Mesenchymal stem cell (in vitro differentiated cells and primary cell): ENCODE measurements around the gene GXYLT1.
"Not testable (repeated sequence)": the region's sequence is repeated elsewhere in the genome, so short reads cannot be mapped to it uniquely, and the experiment has no call there.

Source experiments
- DNase-seq: peaks from one replicate; pipeline ENCODE4 v3.0.0-alpha.2; 2013
- H2AFZ ChIP-seq: one replicate; pipeline ENCODE4 v1.6.1; 2013; ENCODE audit warnings: low read depth, mild to moderate bottlenecking, control low read depth, inconsistent platforms, low read length, moderate library complexity
- H2AK5ac ChIP-seq: 2 replicates; pipeline ENCODE4 v1.6.1; 2013; ENCODE audit warnings: low read length, moderate library complexity, mild to moderate bottlenecking, inconsistent platforms; ENCODE audit not compliant: severe bottlenecking
- H2BK120ac ChIP-seq: one replicate; pipeline ENCODE4 v1.6.1; 2013; ENCODE audit warnings: low read depth, mild to moderate bottlenecking, inconsistent platforms, low read length, moderate library complexity
- H2BK12ac ChIP-seq, 2 experiments: one replicate each; pipeline ENCODE4 v1.6.1; 2013; ENCODE audit warnings: inconsistent platforms in 2 of 2, low read length in 2 of 2, mild to moderate bottlenecking in 2 of 2, moderate library complexity in 2 of 2, control low read depth in 1 of 2
- H2BK15ac ChIP-seq: one replicate; pipeline ENCODE4 v1.6.1; 2013; ENCODE audit warnings: mild to moderate bottlenecking, low read depth, inconsistent platforms; ENCODE audit not compliant: poor library complexity, severe bottlenecking
- H2BK5ac ChIP-seq: 2 replicates; pipeline ENCODE4 v1.6.1; 2013; ENCODE audit warnings: low read depth, mild to moderate bottlenecking, low read length, control low read depth, inconsistent platforms; ENCODE audit not compliant: poor library complexity, severe bottlenecking
- H3K14ac ChIP-seq, 2 experiments: one replicate each; pipeline ENCODE4 v1.6.1; 2013; ENCODE audit warnings: inconsistent platforms in 2 of 2, low read length in 2 of 2, control low read depth in 1 of 2, mild to moderate bottlenecking in 1 of 2, moderate library complexity in 1 of 2
- H3K18ac ChIP-seq, 2 experiments: one replicate each; pipeline ENCODE4 v1.6.1; 2013; ENCODE audit warnings: inconsistent platforms in 2 of 2, low read length in 2 of 2, control low read depth in 1 of 2, low read depth in 1 of 2, mild to moderate bottlenecking in 1 of 2
- H3K23ac ChIP-seq, 2 experiments: one replicate each; pipeline ENCODE4 v1.6.1; 2013; ENCODE audit warnings: inconsistent platforms in 2 of 2, low read length in 2 of 2, mild to moderate bottlenecking in 2 of 2, moderate library complexity in 2 of 2, control low read depth in 1 of 2
- H3K27ac ChIP-seq: 2 replicates; pipeline ENCODE4 v1.5.1; 2013; ENCODE audit warnings: mild to moderate bottlenecking, moderate library complexity, low read length, control low read depth, inconsistent platforms; ENCODE audit not compliant: poor library complexity, severe bottlenecking
- H3K27me3 ChIP-seq, 2 experiments: 2 replicates each; pipeline versions ENCODE4 v1.6.1 to v1.7.0; 2013; ENCODE audit warnings: low read length in 2 of 2, mild to moderate bottlenecking in 2 of 2, moderate library complexity in 2 of 2, control low read depth in 1 of 2, inconsistent platforms in 1 of 2; ENCODE audit not compliant: control insufficient read depth in 1 of 2, insufficient read depth in 1 of 2
- H3K36me3 ChIP-seq, 2 experiments: 2 replicates each; pipeline versions ENCODE4 v1.6.1 to v1.7.0; 2013; ENCODE audit warnings: low read length in 2 of 2, control low read depth in 1 of 2, inconsistent platforms in 1 of 2, low read depth in 1 of 2, mild to moderate bottlenecking in 1 of 2; ENCODE audit not compliant: insufficient read depth in 2 of 2, control insufficient read depth in 1 of 2
- H3K4ac ChIP-seq, 2 experiments: one replicate each; pipeline ENCODE4 v1.6.1; 2013; ENCODE audit warnings: inconsistent platforms in 2 of 2, low read length in 2 of 2, mild to moderate bottlenecking in 2 of 2, moderate library complexity in 2 of 2, control low read depth in 1 of 2, low read depth in 1 of 2
- H3K4me1 ChIP-seq: 2 replicates; pipeline ENCODE4 v1.6.1; 2013; ENCODE audit warnings: low read depth, low read length, control low read depth; ENCODE audit not compliant: control insufficient read depth, insufficient read depth
- H3K4me2 ChIP-seq: 2 replicates; pipeline ENCODE4 v1.6.1; 2013; ENCODE audit warnings: low read length, mild to moderate bottlenecking, inconsistent platforms; ENCODE audit not compliant: poor library complexity, severe bottlenecking
- H3K4me3 ChIP-seq, 2 experiments: 2 replicates each; pipeline versions ENCODE4 v1.5.1 to v1.7.0; 2013; ENCODE audit warnings: low read length in 2 of 2, mild to moderate bottlenecking in 2 of 2, control low read depth in 1 of 2, low read depth in 1 of 2; ENCODE audit not compliant: insufficient read depth in 1 of 2
- H3K79me1 ChIP-seq: replicated peaks from 2 replicates; pipeline ENCODE4 v1.6.1; 2013; ENCODE audit warnings: mild to moderate bottlenecking, control low read depth, low read length, inconsistent platforms; ENCODE audit not compliant: poor library complexity, severe bottlenecking
- H3K9ac ChIP-seq: 2 replicates; pipeline ENCODE4 v1.7.0; 2013; ENCODE audit warnings: mild to moderate bottlenecking, low read length, moderate library complexity
- H3K9me3 ChIP-seq: 2 replicates; pipeline ENCODE4 v1.7.0; 2013; ENCODE audit warnings: mild to moderate bottlenecking, low read length; ENCODE audit not compliant: control insufficient read depth
- H4K8ac ChIP-seq: one replicate; pipeline ENCODE4 v1.6.1; 2013; ENCODE audit warnings: inconsistent platforms, mild to moderate bottlenecking, low read length, moderate library complexity
- H4K91ac ChIP-seq: one replicate; pipeline ENCODE4 v1.6.1; 2013; ENCODE audit warnings: mild to moderate bottlenecking, low read length, inconsistent platforms
- WGBS: methylation state at CpG from one replicate; pipeline ENCODE4 v1.1.7; 2013; ENCODE audit warnings: mixed read lengths; 5-methylcytosine and 5-hydroxymethylcytosine counted together

Gene GXYLT1

GRCh38 chr12:42109031-42109430 is 35.6 kb downstream of the GXYLT1 start:
- no peak overlapping the region for H3K4me2 ChIP-seq
- no peak overlapping the region for H2BK12ac ChIP-seq
- no peak overlapping the region for H2BK15ac ChIP-seq
- H3K79me1 ChIP-seq: peaks cover 5% of the 10 kb centered on the region
- peaks cover 3 to 4% of the 10 kb centered on the region in 2 experiments for H3K36me3 ChIP-seq
- no peak overlapping the region for H4K91ac ChIP-seq
- H3K27me3 ChIP-seq: no peaks in the 10 kb centered on the region
- no peak overlapping the region for H2AK5ac ChIP-seq
- H3K18ac ChIP-seq: no peak overlapping the region
- H3K9me3 ChIP-seq: no peaks in the 10 kb centered on the region
- 100% methylated on average over 2 of the region's 3 CpGs for WGBS
- no peak overlapping the region for H3K27ac ChIP-seq
- no peak overlapping the region for H2BK5ac ChIP-seq
- no peak overlapping the region for H3K23ac ChIP-seq
- no peak overlapping the region for H3K4me3 ChIP-seq
- H3K4ac ChIP-seq: no peak overlapping the region
- H2BK120ac ChIP-seq: no peak overlapping the region
- no peak overlapping the region for H3K9ac ChIP-seq
- H3K4me1 ChIP-seq: no peaks in the 10 kb centered on the region
- H4K8ac ChIP-seq: no peak overlapping the region
- no peak overlapping the region for H3K14ac ChIP-seq
- DNase-seq: no peak
- H2AFZ ChIP-seq: no peak overlapping the region

DNA sequence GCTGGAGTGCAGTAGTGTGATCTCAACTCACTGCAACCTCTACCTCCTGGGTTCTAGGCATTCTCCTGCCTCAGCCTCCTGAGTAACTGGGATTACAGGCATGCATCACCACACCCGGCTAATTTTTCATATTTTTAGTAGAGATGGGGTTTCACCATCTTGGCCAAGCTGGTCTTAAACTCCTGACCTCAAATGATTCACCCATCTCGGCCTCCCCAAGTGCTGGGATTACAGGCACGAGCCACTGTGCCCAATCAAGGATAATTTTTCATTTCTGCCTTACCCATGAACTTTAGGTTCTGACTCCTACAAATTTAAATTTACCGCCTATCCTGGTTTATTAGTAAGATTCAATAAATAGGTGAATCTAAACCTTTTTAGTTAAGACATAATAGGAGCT is 37.9 kb downstream of the GXYLT1 start:
- WGBS: 100% methylated on average over 2 of the region's 4 CpGs

DNA sequence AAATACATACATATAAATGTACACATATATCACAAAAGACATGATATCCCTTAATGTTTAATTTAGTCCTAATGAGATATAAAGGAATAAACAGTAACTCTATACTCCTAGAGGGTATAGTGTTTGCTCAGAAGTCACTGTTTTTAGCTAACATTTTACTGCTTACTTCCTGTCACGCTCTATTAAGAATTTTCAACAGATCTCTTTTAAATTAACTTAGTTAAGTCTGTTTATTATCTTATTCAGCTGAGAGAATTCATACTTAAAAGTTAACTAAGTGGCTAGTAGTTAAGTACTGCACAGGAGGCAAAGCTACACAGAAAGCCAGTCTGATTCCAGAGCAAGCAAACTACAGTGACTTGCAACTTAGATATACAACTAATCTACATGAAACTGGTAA is 39.9 kb downstream of the GXYLT1 start:
- no peak for DNase-seq
- WGBS: no CpG with 5 or more reads among the region's 1 CpG

More for the DNA sequence above, 37.9 kb downstream of the GXYLT1 start:
- not testable (repeated sequence) for H3K27me3 ChIP-seq, DNase-seq, H3K36me3 ChIP-seq, H2BK120ac ChIP-seq, H2BK12ac ChIP-seq, H3K18ac ChIP-seq, H2BK5ac ChIP-seq, H3K27ac ChIP-seq, H3K4me1 ChIP-seq, H3K23ac ChIP-seq, H2AK5ac ChIP-seq, H4K8ac ChIP-seq, H2AFZ ChIP-seq, H3K9ac ChIP-seq, H3K9me3 ChIP-seq, H4K91ac ChIP-seq, H2BK15ac ChIP-seq, H3K4ac ChIP-seq, H3K4me2 ChIP-seq, H3K4me3 ChIP-seq, H3K14ac ChIP-seq, H3K79me1 ChIP-seq

GRCh38 chr12:42104087-42104486 is 40.6 kb downstream of the GXYLT1 start:
- Histone ChIP-seq H4K91ac (no peak overlapping the region), H3K9me3 (no peaks in the 10 kb centered on the region), H2BK5ac (no peak overlapping the region), H2BK12ac (no peak overlapping the region), H3K9ac (no peak overlapping the region), H4K8ac (no peak overlapping the region), H3K27ac (no peak overlapping the region), H3K79me1 (peaks cover 8% of the 10 kb centered on the region), H2AK5ac (no peak overlapping the region), H3K18ac (no peak overlapping the region), H3K14ac (no peak overlapping the region), H2AFZ (no peak overlapping the region), H3K36me3 (peaks cover 0 to 3% of the 10 kb centered on the region in 2 experiments), H3K4me1 (no peaks in the 10 kb centered on the region), H2BK15ac (no peak overlapping the region), H3K4me2 (no peak overlapping the region), H3K27me3 (no peaks in the 10 kb centered on the region), H3K4ac (no peak overlapping the region), H3K4me3 (no peak overlapping the region), H3K23ac (no peak overlapping the region), H2BK120ac (no peak overlapping the region)
- DNase-seq: no peak

More for the DNA sequence above, 39.9 kb downstream of the GXYLT1 start:
- H3K23ac ChIP-seq: no peak overlapping the region
- no peak overlapping the region for H4K91ac ChIP-seq
- H3K27ac ChIP-seq: peak overlapping the region; percentile 62
- no peak overlapping the region for H3K4ac ChIP-seq
- no peak overlapping the region for H3K9ac ChIP-seq
- no peak overlapping the region for H2AFZ ChIP-seq
- no peak overlapping the region for H2BK120ac ChIP-seq
- H2BK5ac ChIP-seq: no peak overlapping the region
- H3K79me1 ChIP-seq: peaks cover 6% of the 10 kb centered on the region
- H2BK12ac ChIP-seq: no peak overlapping the region
- H3K14ac ChIP-seq: no peak overlapping the region
- no peak overlapping the region for H3K4me3 ChIP-seq
- no peak overlapping the region for H4K8ac ChIP-seq
- peaks cover 0 to 3% of the 10 kb centered on the region in 2 experiments for H3K36me3 ChIP-seq
- H2AK5ac ChIP-seq: no peak overlapping the region
- no peaks in the 10 kb centered on the region for H3K4me1 ChIP-seq
- H3K4me2 ChIP-seq: no peak overlapping the region
- H2BK15ac ChIP-seq: no peak overlapping the region
- no peaks in the 10 kb centered on the region for H3K9me3 ChIP-seq
- no peak overlapping the region for H3K18ac ChIP-seq
- H3K27me3 ChIP-seq: no peaks in the 10 kb centered on the region
